ENCODE results near the gene RAD54L.

GRCh38 chr1:46268578-46268977 lies 21.0 kb downstream of the RAD54L start:
- TF ChIP-seq CTCF (IDR thresholded peaks at IDR 0.05; ENCODE audit: insufficient read depth, low read length), result no peak
- TF ChIP-seq POLR2AphosphoS5 (IDR thresholded peaks at IDR 0.05; ENCODE audit: low read depth), result no peak
- no peak for TF ChIP-seq REST (IDR thresholded peaks at IDR 0.05; ENCODE audit: insufficient replicate concordance, low read depth)
- TF ChIP-seq SPI1 (IDR thresholded peaks at IDR 0.05; ENCODE audit: borderline replicate concordance, low read depth), result no peak
- no peak for TF ChIP-seq GABPA (IDR thresholded peaks at IDR 0.05; ENCODE audit: low read depth)
